GM19043 (cell line): ENCODE measurements around the gene STX8.
A peak's percentile ranks its signal among the peaks of the same experiment; 100 is the strongest.
"Not testable (repeated sequence)": the region's sequence is repeated elsewhere in the genome, so short reads cannot be mapped to it uniquely, and the experiment has no call there.

Source experiments
- ATAC-seq: cut with Tn5 transposase; IDR thresholded peaks from one replicate; pipeline ENCODE4 v1.9.1; 2021; ENCODE audit warnings: low read depth; ENCODE audit not compliant: unreplicated experiment

The STX8 gene

DNA sequence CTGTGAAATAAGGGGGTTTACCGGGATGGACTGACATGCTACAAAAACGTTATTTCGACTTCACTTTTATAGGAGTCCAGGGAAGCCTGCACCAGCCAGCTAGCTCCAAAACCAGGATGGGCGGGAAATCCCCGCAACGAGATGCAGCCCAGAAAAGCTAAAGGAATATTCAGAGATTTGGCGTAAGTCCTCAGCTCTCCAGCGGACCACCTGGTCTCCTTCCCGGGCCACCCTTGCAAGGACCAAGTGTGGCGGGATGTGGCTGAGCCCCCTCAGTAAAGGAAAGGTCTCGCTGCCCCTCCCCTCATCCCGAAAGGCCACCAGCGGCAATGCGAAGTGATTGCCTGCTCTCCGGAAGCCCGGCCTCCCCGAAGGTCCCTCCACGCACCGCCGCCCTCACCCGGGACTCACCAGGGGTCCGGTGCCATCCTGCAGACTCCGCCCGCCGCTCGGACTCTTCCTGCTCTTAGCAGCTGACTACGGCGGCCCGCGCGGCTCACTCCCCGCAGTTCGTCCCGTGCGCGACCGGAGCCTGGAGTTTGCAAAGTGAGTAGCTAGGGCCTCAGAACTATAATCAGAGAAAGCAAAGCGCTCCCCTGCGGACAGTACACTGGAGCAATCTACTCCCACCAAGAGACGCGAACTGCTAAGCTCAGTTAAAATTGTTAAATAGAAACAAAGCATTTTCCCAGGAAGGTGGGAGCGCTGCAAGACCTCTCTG, at the start of gene STX8:
Gene STX8 (minus strand): TSS at position 440 of the 721 bp plus-strand sequence. CDS start 12 bp downstream, at position 428.
- peak; percentile 78 for ATAC-seq

GRCh38 chr17:9622961-9623360, 47.3 kb upstream of the STX8 start:
- no peak for ATAC-seq

DNA sequence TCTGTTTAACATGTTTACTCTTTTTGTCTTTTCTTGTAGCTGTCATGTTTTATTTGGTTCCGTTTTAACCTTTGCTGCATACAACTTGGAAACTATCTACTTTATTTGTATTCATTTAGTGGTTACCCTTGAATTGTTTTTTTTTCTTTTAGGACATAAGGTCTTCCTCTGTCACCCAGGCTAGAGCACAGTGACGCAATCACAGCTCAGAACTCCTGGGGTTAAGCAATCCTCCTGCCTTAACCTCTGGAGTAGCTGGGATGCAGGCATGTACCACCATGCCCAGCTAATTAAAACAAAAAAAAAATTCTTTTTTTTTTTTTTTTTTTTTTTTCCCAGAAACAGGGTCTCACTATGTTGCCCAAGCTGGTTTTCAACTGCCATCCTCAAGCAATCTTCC, 39.9 kb upstream of the STX8 start:
- no peak for ATAC-seq

DNA sequence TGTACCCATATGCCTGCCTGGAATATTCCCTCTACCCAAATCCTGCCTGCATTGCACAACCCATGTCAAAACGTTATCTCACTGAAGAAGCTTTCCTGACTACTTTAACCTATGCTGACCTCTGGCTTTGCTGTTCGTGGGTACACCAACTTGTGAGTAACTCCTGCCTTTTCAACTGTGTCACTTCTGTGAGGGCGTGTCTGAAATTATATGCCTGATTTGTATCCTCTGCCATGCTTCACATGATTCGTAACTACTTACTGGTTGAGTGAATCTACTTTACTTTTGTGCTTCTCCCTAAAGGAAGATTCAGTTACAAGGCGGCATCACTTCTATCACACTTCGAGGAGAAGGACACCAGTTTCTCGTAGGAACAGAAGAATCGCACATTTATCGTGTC, 36.4 kb upstream of the STX8 start:
- no peak for ATAC-seq

DNA sequence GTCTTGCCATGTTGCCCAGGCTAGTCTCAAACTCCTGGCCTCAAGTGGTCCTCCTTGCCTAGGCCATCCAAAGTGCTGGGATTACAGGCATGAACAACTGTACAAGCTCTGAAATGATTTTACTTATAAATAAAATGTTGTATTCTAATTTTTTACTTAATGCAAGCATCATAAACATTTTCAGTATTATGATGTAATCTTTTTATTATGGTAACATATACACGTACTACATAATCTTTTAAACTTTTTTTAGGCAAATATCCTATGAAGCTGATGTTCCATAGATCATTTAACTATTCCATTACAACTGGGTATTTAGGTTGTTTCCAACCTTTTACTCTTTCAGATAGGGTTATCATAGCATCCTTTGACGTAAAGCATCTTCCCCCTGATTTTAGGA, 35.9 kb upstream of the STX8 start:
- no peak for ATAC-seq

DNA sequence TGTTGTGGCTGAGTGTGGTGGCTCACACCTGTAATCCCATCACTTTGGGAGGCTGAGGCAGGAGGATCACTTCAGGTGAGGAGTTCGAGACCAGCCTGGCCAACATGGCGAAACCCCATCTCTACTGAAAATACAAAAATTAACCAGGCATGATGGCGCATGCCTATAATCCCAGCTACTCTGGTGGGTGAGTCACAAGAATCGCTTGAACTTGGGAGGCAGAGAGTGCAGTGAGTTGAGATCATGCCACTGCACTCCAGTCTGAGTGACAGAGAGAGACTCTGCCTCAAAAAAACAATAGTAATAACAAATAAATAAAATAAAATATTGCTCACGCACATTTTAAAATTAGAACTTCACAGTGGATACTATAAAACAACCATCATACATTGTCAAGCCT, 31.4 kb upstream of the STX8 start:
- ATAC-seq: not testable (repeated sequence)

GRCh38 chr17:9606453-9606852, 30.8 kb upstream of the STX8 start:
- no peak for ATAC-seq

- not testable (repeated sequence) for ATAC-seq
Measured at GRCh38 chr17:9604583-9604982, 29.0 kb upstream of the STX8 start.

- no peak for ATAC-seq
Measured at GRCh38 chr17:9598661-9599060, 23.0 kb upstream of the STX8 start.

GRCh38 chr17:9597638-9598037, 22.0 kb upstream of the STX8 start:
- not testable (repeated sequence) for ATAC-seq

GRCh38 chr17:9594065-9594464, 18.4 kb upstream of the STX8 start:
- ATAC-seq: no peak

DNA sequence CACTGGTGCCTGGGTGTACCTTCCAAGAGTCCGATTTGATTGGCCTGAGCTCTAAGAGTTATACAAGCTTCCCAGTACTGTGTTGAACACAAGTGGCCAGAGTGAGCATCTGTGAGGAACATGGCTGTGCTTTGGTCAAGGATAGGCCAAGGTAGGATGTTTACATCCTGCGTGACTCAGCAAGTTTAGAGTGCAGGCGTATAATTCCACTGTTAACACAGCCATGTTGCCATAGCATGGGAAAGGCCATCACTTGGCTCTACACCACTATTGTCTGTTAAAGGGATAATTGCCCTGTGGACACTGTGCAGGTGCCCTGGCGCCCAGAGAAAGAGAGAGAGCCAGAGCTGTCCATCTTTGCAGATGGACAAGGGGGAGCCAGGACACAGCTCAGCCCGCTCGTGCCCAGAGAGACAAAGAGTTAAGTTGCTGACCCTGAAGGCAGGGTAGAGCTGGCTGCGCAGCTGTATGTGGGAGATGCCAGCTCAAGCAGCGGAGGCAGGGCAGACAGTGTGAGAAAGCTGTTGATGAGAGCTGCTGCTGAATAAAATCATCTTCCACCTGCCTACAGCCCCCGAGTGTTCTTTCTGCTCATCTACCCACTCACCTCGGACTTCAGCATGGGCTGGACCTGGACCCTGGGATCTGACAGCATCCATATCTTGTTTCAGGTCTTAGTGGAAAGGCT, 12.5 kb upstream of the STX8 start:
- ATAC-seq: no peak

DNA sequence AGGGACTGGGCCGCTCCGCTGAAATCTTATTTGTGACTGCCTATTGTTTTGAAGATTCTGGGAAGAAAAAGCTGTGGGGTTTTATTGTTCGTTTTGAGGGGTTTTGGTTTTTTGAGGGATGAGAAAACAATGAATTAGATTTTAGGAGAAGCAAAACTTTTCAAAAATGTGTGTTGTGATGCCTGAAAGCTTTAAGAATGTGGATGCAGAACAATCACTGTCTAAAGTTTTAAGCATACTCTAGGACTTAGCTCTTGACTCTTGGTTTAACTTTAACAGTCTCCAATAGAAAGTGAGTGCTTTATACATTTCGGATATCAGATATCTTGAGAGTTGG, 1.7 kb upstream of the STX8 start:
- no peak for ATAC-seq

- ATAC-seq: no peak
Measured at GRCh38 chr17:9576521-9577372, 1.1 kb upstream of the STX8 start, which contains the start of gene CFAP52. Gene CFAP52 (plus strand): TSS chr17:9576642. CDS start chr17:9576696, 54 bp downstream.

DNA sequence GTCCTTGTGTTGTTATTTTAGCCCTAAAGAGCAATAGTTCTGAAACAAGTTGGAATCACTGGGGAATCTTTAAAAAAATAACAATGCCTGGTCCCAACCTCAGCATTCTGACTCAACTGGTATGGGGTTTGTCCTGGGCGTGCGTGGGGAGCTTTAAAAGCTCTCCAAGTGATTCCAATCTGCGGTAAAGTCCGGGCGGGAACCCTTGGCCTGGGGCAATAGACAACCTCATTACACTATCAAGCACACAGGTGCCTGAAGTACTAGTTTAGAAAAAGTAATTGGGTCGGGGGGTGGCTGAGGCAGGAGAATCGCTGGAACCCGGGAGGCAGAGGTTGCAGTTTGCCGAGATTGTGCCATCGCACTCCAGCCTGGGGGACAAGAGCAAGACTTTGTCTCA, 4.4 kb downstream of the STX8 start:
- ATAC-seq: no peak

GRCh38 chr17:9568957-9569588, 6.5 kb downstream of the STX8 start:
- ATAC-seq: no peak

DNA sequence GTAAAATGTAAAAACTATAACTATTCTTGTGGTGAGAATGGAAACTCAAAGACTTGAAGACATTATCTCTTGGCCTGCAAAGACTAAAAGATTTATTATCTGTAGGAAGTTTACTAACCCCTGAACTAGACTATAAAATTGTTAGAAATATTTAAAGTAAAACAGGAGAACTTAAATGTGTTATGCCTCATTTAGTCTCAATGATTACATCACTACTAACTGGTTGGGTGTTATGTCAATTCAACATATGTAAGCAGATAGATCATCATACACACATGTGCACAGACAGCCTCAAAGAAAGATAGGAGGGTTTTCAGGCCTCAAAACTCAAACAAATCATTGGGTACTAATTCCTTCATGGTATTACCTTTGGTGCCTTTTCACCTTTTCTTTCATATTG, 7.6 kb downstream of the STX8 start:
- ATAC-seq: no peak

GRCh38 chr17:9566739-9567138, 8.9 kb downstream of the STX8 start:
- not testable (repeated sequence) for ATAC-seq

DNA sequence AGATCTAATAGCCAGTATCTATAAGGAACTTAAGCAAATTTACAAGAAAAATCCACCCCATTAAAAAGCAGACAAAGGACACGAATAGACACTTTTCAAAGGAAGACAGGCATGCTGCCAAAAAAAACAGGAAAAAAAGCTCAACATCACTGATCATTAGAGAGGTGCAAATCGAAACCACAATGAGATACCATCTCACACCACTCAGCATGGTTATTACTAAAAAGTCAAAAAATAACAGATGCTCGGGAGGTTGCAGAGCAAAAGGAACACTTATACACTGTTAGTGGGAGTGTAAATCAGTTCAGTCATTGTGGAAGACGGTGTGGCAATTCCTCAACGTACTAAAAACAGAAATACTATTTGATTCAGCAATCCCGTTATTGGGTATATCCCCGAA, 9.6 kb downstream of the STX8 start:
- no peak for ATAC-seq

- no peak for ATAC-seq
Measured at GRCh38 chr17:9564104-9564503, 11.5 kb downstream of the STX8 start.

DNA sequence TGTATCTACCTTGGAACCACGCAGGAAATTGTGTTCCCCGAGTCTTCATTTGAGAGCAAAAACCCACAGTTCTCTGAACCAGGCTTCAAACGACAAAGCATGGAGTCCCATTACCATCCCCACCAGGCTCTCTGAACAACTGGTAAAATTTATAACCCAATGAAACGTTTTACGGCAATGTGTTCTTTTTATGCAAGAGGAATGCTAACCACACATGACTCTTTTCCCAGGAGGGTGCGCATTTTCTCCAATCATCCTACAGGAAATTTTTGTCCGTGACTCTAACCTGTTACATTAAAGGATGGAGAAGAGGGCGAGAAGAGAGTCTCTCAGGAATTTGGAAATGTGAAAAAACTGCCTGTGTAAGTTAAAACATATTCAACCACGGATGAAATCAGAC, 17.8 kb downstream of the STX8 start:
- ATAC-seq: no peak
